ENCODE data around the gene SAMD11. TPM values are rescaled to one million over a fixed set of nuclear protein-coding genes. Genes with fewer than 3 reads are reported as not detected.
"Not testable (repeated sequence)": the region's sequence is repeated elsewhere in the genome, so short reads cannot be mapped to it uniquely, and the experiment has no call there.

The SAMD11 gene
- polyA plus RNA-seq, 1 of the 3 experiments (the other 2 are of a cell fraction) = 2.1 TPM

GRCh38 chr1:888297-888696 is 35.4 kb upstream of the SAMD11 start:
- Histone ChIP-seq H3K4me3 (ENCODE audit: low read depth in 2 of 2, low read length in 1 of 2) (no peak overlapping the region), H3K9ac (no peak overlapping the region), H3K4me2 (no peak overlapping the region), H3F3A (replicated peaks; ENCODE audit: insufficient read depth) (no peaks in the 10 kb centered on the region), H3K79me2 (ENCODE audit: insufficient read depth) (no peaks in the 10 kb centered on the region), H4K20me1 (ENCODE audit: insufficient read depth) (no peaks in the 10 kb centered on the region), H3K27me3 (ENCODE audit: insufficient read depth) (peaks cover 4% of the 10 kb centered on the region), H3K4me1 (ENCODE audit: control insufficient read depth in 1 of 2, insufficient read depth in 2 of 2, low read depth in 1 of 2, low read length in 1 of 2) (no peaks in the 10 kb centered on the region), H3K36me3 (replicated peaks in 1 of 2; ENCODE audit: control insufficient read depth in 1 of 2, insufficient read depth in 2 of 2, low read length in 1 of 2) (no peaks in the 10 kb centered on the region), H3K27ac (ENCODE audit: low read depth in 2 of 2, low read length in 1 of 2) (no peak overlapping the region), H2AFZ (ENCODE audit: low read depth) (no peak overlapping the region), H3K9me3 (no peaks in the 10 kb centered on the region), H3K9me2 (no peaks in the 10 kb centered on the region)
- TF ChIP-seq RAD21 (IDR thresholded peaks at IDR 0.05; ENCODE audit: low read length) = no peak
- TF ChIP-seq GABPA (IDR thresholded peaks at IDR 0.05; ENCODE audit: low read depth) = no peak
- TF ChIP-seq MEF2A (IDR thresholded peaks at IDR 0.05; ENCODE audit: borderline replicate concordance, low read depth) = no peak
- TF ChIP-seq, protein P1, sequence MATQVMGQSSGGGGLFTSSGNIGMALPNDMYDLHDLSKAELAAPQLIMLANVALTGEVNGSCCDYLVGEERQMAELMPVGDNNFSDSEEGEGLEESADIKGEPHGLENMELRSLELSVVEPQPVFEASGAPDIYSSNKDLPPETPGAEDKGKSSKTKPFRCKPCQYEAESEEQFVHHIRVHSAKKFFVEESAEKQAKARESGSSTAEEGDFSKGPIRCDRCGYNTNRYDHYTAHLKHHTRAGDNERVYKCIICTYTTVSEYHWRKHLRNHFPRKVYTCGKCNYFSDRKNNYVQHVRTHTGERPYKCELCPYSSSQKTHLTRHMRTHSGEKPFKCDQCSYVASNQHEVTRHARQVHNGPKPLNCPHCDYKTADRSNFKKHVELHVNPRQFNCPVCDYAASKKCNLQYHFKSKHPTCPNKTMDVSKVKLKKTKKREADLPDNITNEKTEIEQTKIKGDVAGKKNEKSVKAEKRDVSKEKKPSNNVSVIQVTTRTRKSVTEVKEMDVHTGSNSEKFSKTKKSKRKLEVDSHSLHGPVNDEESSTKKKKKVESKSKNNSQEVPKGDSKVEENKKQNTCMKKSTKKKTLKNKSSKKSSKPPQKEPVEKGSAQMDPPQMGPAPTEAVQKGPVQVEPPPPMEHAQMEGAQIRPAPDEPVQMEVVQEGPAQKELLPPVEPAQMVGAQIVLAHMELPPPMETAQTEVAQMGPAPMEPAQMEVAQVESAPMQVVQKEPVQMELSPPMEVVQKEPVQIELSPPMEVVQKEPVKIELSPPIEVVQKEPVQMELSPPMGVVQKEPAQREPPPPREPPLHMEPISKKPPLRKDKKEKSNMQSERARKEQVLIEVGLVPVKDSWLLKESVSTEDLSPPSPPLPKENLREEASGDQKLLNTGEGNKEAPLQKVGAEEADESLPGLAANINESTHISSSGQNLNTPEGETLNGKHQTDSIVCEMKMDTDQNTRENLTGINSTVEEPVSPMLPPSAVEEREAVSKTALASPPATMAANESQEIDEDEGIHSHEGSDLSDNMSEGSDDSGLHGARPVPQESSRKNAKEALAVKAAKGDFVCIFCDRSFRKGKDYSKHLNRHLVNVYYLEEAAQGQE (IDR thresholded peaks at IDR 0.05; ENCODE audit: low read depth, low read length) = no peak
- no peak for TF ChIP-seq POLR2AphosphoS5 (IDR thresholded peaks at IDR 0.05; ENCODE audit: low read depth, low read length)
- no peak for TF ChIP-seq RXRA (IDR thresholded peaks at IDR 0.05; ENCODE audit: borderline replicate concordance, low read depth)
- TF ChIP-seq ZBTB33 (IDR thresholded peaks at IDR 0.05; ENCODE audit: borderline replicate concordance, low read depth) = no peak
- no peak for TF ChIP-seq MXI1 (IDR thresholded peaks at IDR 0.05; ENCODE audit: low read depth, low read length)
- TF ChIP-seq FOXM1 (IDR thresholded peaks at IDR 0.05; ENCODE audit: low read depth) = no peak
- TF ChIP-seq SIN3A (IDR thresholded peaks at IDR 0.05; ENCODE audit: borderline replicate concordance, low read depth, low read length) = no peak
- TF ChIP-seq CHD2 (IDR thresholded peaks at IDR 0.05; ENCODE audit: low read length, partially characterized antibody) = no peak
- no peak for TF ChIP-seq NRF1 (IDR thresholded peaks at IDR 0.05; ENCODE audit: low read depth, low read length)
- TF ChIP-seq USF1 (IDR thresholded peaks at IDR 0.05; ENCODE audit: borderline replicate concordance, low read depth) = no peak
- TF ChIP-seq, protein P2, sequence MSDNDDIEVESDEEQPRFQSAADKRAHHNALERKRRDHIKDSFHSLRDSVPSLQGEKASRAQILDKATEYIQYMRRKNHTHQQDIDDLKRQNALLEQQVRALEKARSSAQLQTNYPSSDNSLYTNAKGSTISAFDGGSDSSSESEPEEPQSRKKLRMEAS (IDR thresholded peaks at IDR 0.05; ENCODE audit: low read depth) = no peak
- TF ChIP-seq TAF1 (IDR thresholded peaks at IDR 0.05; ENCODE audit: borderline replicate concordance, low read depth, low read length) = no peak
- no peak for TF ChIP-seq TCF12 (IDR thresholded peaks at IDR 0.05)
- TF ChIP-seq ELF1 (IDR thresholded peaks at IDR 0.05) = no peak
- TF ChIP-seq, protein P3, sequence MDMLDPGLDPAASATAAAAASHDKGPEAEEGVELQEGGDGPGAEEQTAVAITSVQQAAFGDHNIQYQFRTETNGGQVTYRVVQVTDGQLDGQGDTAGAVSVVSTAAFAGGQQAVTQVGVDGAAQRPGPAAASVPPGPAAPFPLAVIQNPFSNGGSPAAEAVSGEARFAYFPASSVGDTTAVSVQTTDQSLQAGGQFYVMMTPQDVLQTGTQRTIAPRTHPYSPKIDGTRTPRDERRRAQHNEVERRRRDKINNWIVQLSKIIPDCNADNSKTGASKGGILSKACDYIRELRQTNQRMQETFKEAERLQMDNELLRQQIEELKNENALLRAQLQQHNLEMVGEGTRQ (IDR thresholded peaks at IDR 0.05; ENCODE audit: borderline replicate concordance, low read depth, low read length) = no peak
- no peak for TF ChIP-seq SMC3 (IDR thresholded peaks at IDR 0.05; ENCODE audit: low read depth, low read length)
- TF ChIP-seq RFX5 (IDR thresholded peaks at IDR 0.05; ENCODE audit: low read length) = no peak
- POLR2A ChIA-PET = no interaction called here
- CTCF ChIA-PET = no interaction called here
- DNase-seq = no peak

GRCh38 chr1:889774-890173 is 33.9 kb upstream of the SAMD11 start:
- H3K9ac ChIP-seq; H3K9me3 ChIP-seq; H3F3A ChIP-seq (replicated peaks; ENCODE audit: insufficient read depth); H3K36me3 ChIP-seq (replicated peaks in 1 of 2; ENCODE audit: control insufficient read depth in 1 of 2, insufficient read depth in 2 of 2, low read length in 1 of 2); POLR2A ChIA-PET; H3K9me2 ChIP-seq; H4K20me1 ChIP-seq (ENCODE audit: insufficient read depth); H3K79me2 ChIP-seq (ENCODE audit: insufficient read depth); H3K4me3 ChIP-seq (ENCODE audit: low read depth in 2 of 2, low read length in 1 of 2); H3K27me3 ChIP-seq (ENCODE audit: insufficient read depth); H3K4me1 ChIP-seq (ENCODE audit: control insufficient read depth in 1 of 2, insufficient read depth in 2 of 2, low read depth in 1 of 2, low read length in 1 of 2); CTCF ChIA-PET; H3K4me2 ChIP-seq; DNase-seq; H2AFZ ChIP-seq (ENCODE audit: low read depth); H3K27ac ChIP-seq (ENCODE audit: low read depth in 2 of 2, low read length in 1 of 2): not testable (repeated sequence)
- 43% methylated on average over 4 of the region's 4 CpGs for WGBS (ENCODE audit: low lambda C conversion rate)
